GM19395 (cell line): ENCODE data around the gene AKT1S1.

Source experiments
- ATAC-seq: cut with Tn5 transposase; IDR thresholded peaks from one replicate; pipeline ENCODE4 v1.9.1; 2021; ENCODE audit warnings: mild to moderate bottlenecking, moderate library complexity; ENCODE audit not compliant: unreplicated experiment

AKT1S1 gene

GRCh38 chr19:49870309-49870901 lies 6.8 kb downstream of the AKT1S1 start:
- no peak for ATAC-seq

- ATAC-seq = peak; percentile 79
Measured at GRCh38 chr19:49869484-49870308, 7.5 kb downstream of the AKT1S1 start.

- ATAC-seq = peak; percentile 8
Measured at GRCh38 chr19:49869009-49869483, 8.1 kb downstream of the AKT1S1 start.

GRCh38 chr19:49866933-49867782 lies 10.0 kb downstream of the AKT1S1 start, which contains the start of gene PNKP:
Gene PNKP (minus strand): TSS chr19:49867576. CDS start chr19:49867204, 372 bp downstream.
- ATAC-seq = peak; percentile 40

GRCh38 chr19:49864890-49865289 lies 12.3 kb downstream of the AKT1S1 start:
- no peak for ATAC-seq

GRCh38 chr19:49863935-49864320 lies 13.2 kb downstream of the AKT1S1 start:
- ATAC-seq = no peak

GRCh38 chr19:49863254-49863934 lies 13.8 kb downstream of the AKT1S1 start:
- no peak for ATAC-seq

GRCh38 chr19:49862391-49863253 lies 14.5 kb downstream of the AKT1S1 start:
- ATAC-seq = no peak

- ATAC-seq = no peak
Measured at GRCh38 chr19:49861541-49862378, 15.4 kb downstream of the AKT1S1 start.

GRCh38 chr19:49861107-49861506 lies 16.0 kb downstream of the AKT1S1 start:
- no peak for ATAC-seq

- no peak for ATAC-seq
Measured at GRCh38 chr19:49860336-49861102, 16.6 kb downstream of the AKT1S1 start.

- ATAC-seq = no peak
Measured at GRCh38 chr19:49859682-49860335, 17.3 kb downstream of the AKT1S1 start.

- no peak for ATAC-seq
Measured at GRCh38 chr19:49858088-49858985, 18.8 kb downstream of the AKT1S1 start.

GRCh38 chr19:49857838-49858087 lies 19.4 kb downstream of the AKT1S1 start:
- no peak for ATAC-seq

GRCh38 chr19:49857061-49857837 lies 19.9 kb downstream of the AKT1S1 start:
- no peak for ATAC-seq

GRCh38 chr19:49856574-49857021 lies 20.6 kb downstream of the AKT1S1 start:
- ATAC-seq = no peak
